ENCODE data around the gene ORC6. TPM values are rescaled to one million over a fixed set of nuclear protein-coding genes. Genes with fewer than 3 reads are reported as not detected.

ORC6 gene
- total and polyA plus RNA-seq, 2 donors (not counting 1 experiment from before 2014, with no cell fraction given): 5.0 to 9.5 TPM

GRCh38 chr16:46700048-46700447, 10.6 kb downstream of the ORC6 start:
- H3K9me3 ChIP-seq (ENCODE audit: control insufficient read depth, insufficient read depth, low read depth, low read length): no peaks in the 10 kb centered on the region
- DNase-seq (ENCODE audit: low read depth in 2 of 2): no peak
- H3K36me3 ChIP-seq (ENCODE audit: control insufficient read depth, insufficient read depth, low read length): peaks cover 1% of the 10 kb centered on the region
- H2AFZ ChIP-seq (ENCODE audit: low read length): no peak overlapping the region
- H3K27me3 ChIP-seq (ENCODE audit: control insufficient read depth, insufficient read depth, low read length): no peaks in the 10 kb centered on the region
- H3K4me3 ChIP-seq (replicated peaks in 1 of 4; ENCODE audit: control extremely low read depth in 1 of 4, insufficient read depth in 1 of 4, low read depth in 3 of 4, low read length in 4 of 4): no peak overlapping the region
- no peaks in the 10 kb centered on the region for H3K79me2 ChIP-seq (ENCODE audit: control insufficient read depth, insufficient read depth, low read length)
- no peaks in the 10 kb centered on the region for H4K20me1 ChIP-seq (ENCODE audit: control insufficient read depth, extremely low read depth, insufficient read depth, low read length)
- H3K27ac ChIP-seq (ENCODE audit: insufficient read depth, low read length): no peak overlapping the region
- TF ChIP-seq EZH2 (IDR thresholded peaks at IDR 0.05; ENCODE audit: low read length, missing control alignments): no peak
- TF ChIP-seq CTCF (conservative IDR thresholded peaks at IDR 0.05 in 1 of 2, IDR thresholded peaks at IDR 0.05 in 1 of 2; ENCODE audit: low read depth in 1 of 2, low read length in 2 of 2): no peak
- H3K4me1 ChIP-seq (ENCODE audit: control insufficient read depth, extremely low read depth, insufficient read depth, low read length): no peaks in the 10 kb centered on the region
- no peak overlapping the region for H3K9ac ChIP-seq (ENCODE audit: insufficient read depth, low read length)
- no peak overlapping the region for H3K4me2 ChIP-seq (ENCODE audit: extremely low read depth, insufficient read depth, low read length)

DNA sequence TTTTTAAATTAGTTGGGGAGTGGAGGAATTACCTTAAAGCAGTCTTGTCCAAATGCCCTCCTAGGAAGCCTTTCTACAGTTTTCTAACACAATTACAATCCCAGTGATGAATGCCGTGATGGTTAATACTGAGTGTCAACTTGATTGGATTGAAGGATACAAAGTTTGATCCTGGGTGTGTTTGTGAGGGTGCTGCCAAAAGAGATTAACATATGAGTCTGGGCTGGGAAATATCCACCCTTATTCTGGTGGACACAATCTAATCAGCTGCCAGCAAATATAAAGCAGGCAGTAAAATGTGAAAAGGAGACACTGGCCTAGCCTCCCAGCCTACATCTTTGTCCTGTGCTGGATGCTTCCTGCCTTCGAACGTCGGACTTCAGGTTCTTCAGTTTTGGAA, 12.2 kb downstream of the ORC6 start:
- Histone ChIP-seq H3K79me2 (ENCODE audit: control insufficient read depth, insufficient read depth, low read length) (no peaks in the 10 kb centered on the region), H4K20me1 (ENCODE audit: control insufficient read depth, extremely low read depth, insufficient read depth, low read length) (no peaks in the 10 kb centered on the region), H3K27ac (ENCODE audit: insufficient read depth, low read length) (no peak overlapping the region), H3K36me3 (ENCODE audit: control insufficient read depth, insufficient read depth, low read length) (no peaks in the 10 kb centered on the region), H3K4me1 (ENCODE audit: control insufficient read depth, extremely low read depth, insufficient read depth, low read length) (no peaks in the 10 kb centered on the region), H2AFZ (ENCODE audit: low read length) (no peak overlapping the region), H3K9me3 (ENCODE audit: control insufficient read depth, insufficient read depth, low read depth, low read length) (no peaks in the 10 kb centered on the region), H3K4me2 (ENCODE audit: extremely low read depth, insufficient read depth, low read length) (no peak overlapping the region), H3K9ac (ENCODE audit: insufficient read depth, low read length) (no peak overlapping the region), H3K27me3 (ENCODE audit: control insufficient read depth, insufficient read depth, low read length) (no peaks in the 10 kb centered on the region), H3K4me3 (replicated peaks in 1 of 4; ENCODE audit: control extremely low read depth in 1 of 4, insufficient read depth in 1 of 4, low read depth in 3 of 4, low read length in 4 of 4) (no peak overlapping the region)
- no peak for TF ChIP-seq CTCF (conservative IDR thresholded peaks at IDR 0.05 in 1 of 2, IDR thresholded peaks at IDR 0.05 in 1 of 2; ENCODE audit: low read depth in 1 of 2, low read length in 2 of 2)
- no peak for TF ChIP-seq EZH2 (IDR thresholded peaks at IDR 0.05; ENCODE audit: low read length, missing control alignments)
- no peak for DNase-seq (ENCODE audit: low read depth in 2 of 2)

DNA sequence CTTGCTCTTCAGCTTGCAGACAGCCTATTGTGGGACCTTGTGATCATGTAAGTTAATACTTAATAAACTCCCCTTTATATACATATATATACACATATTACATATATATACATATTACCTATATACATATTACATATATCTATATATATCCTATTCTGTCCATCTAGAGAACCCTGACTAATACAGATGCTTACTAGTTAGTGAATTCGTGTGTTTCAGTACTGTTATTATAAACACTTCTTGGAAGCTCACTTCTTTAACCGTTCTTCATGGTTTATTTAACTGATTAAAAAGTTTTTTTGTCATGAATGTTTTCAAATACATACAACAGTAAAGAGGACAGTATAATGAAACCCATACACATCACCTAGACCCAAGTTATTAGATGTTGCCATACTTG, 12.6 kb downstream of the ORC6 start:
- Histone ChIP-seq H3K9ac (ENCODE audit: insufficient read depth, low read length) (no peak overlapping the region), H3K27me3 (ENCODE audit: control insufficient read depth, insufficient read depth, low read length) (no peaks in the 10 kb centered on the region), H3K27ac (ENCODE audit: insufficient read depth, low read length) (no peak overlapping the region), H3K4me2 (ENCODE audit: extremely low read depth, insufficient read depth, low read length) (no peak overlapping the region), H4K20me1 (ENCODE audit: control insufficient read depth, extremely low read depth, insufficient read depth, low read length) (no peaks in the 10 kb centered on the region), H3K4me1 (ENCODE audit: control insufficient read depth, extremely low read depth, insufficient read depth, low read length) (no peaks in the 10 kb centered on the region), H3K4me3 (replicated peaks in 1 of 4; ENCODE audit: control extremely low read depth in 1 of 4, insufficient read depth in 1 of 4, low read depth in 3 of 4, low read length in 4 of 4) (no peak overlapping the region), H3K79me2 (ENCODE audit: control insufficient read depth, insufficient read depth, low read length) (no peaks in the 10 kb centered on the region), H3K36me3 (ENCODE audit: control insufficient read depth, insufficient read depth, low read length) (no peaks in the 10 kb centered on the region), H2AFZ (ENCODE audit: low read length) (no peak overlapping the region), H3K9me3 (ENCODE audit: control insufficient read depth, insufficient read depth, low read depth, low read length) (no peaks in the 10 kb centered on the region)
- DNase-seq (ENCODE audit: low read depth in 2 of 2): no peak
- no peak for TF ChIP-seq EZH2 (IDR thresholded peaks at IDR 0.05; ENCODE audit: low read length, missing control alignments)
- TF ChIP-seq CTCF (conservative IDR thresholded peaks at IDR 0.05 in 1 of 2, IDR thresholded peaks at IDR 0.05 in 1 of 2; ENCODE audit: low read depth in 1 of 2, low read length in 2 of 2): no peak

Measured in fibroblast of lung (primary cell).